Prostate gland (tissue), 2 donors: Measurements from ENCODE around the gene GNAS. TPM values are rescaled to one million over a fixed set of nuclear protein-coding genes. Genes with fewer than 3 reads are reported as not detected.
"Not testable (repeated sequence)": the region's sequence is repeated elsewhere in the genome, so short reads cannot be mapped to it uniquely, and the experiment has no call there.

Experiments
- DNase-seq: peaks from one replicate; pipeline ENCODE4 v3.0.0-alpha.2; 2019; ENCODE audit warnings: low spot score
- H3K27ac ChIP-seq, 2 donors: fragments of 200-600 bp; sonication (generic); 2 replicates each; pipeline ENCODE4 v1.5.1; 2017 to 2019
- H3K27me3 ChIP-seq: fragments of 200-600 bp; sonication (generic); replicated peaks from 2 replicates; pipeline ENCODE4 v1.5.1; 2019; ENCODE audit not compliant: insufficient read depth
- H3K36me3 ChIP-seq, 2 donors: fragments of 200-600 bp; sonication (generic); 1 replicate in 1 of 2; 2 replicates in 1 of 2; pipeline versions ENCODE4 v1.5.1 to v1.8.1; 2017 to 2019
- H3K4me1 ChIP-seq: fragments of 200-600 bp; sonication (generic); replicated peaks from 2 replicates; pipeline ENCODE4 v1.5.1; 2019
- H3K4me3 ChIP-seq, 2 donors: fragments of 200-600 bp; sonication (generic); 2 replicates each; pipeline ENCODE4 v1.5.1; 2017 to 2019
- H3K9me3 ChIP-seq: fragments of 200-600 bp; sonication (generic); 2 replicates; pipeline ENCODE4 v1.5.1; 2017
- POLR2A ChIP-seq: fragments of 450-650 bp; IDR thresholded peaks from one replicate; pipeline ENCODE4 v1.6.1; 2016; ENCODE audit warnings: antibody characterized with exemption, mild to moderate bottlenecking
- POLR2AphosphoS5 ChIP-seq: sonication (generic); formaldehyde crosslinking; IDR thresholded peaks from one replicate; pipeline ENCODE4 v1.6.1; 2017; ENCODE audit warnings: antibody characterized with exemption
- WGBS: methylation state at CpG from one replicate; pipeline ENCODE4 v1.1.5; 2018; 5-methylcytosine and 5-hydroxymethylcytosine counted together
- intact Hi-C: fragments of 100-400 bp; cut with DNase I; formaldehyde crosslinking; loops from one replicate; pipeline ENCODE4 v1.14.2; 2022
- total RNA-seq, 2 donors: library from RNA; depleted of rRNA; stranded (reverse); fragments of >200 nt; gene quantifications; one replicate each; pipeline ENCODE4 v1.1.0, GENCODE V29; 2016
- TF ChIP-seq, protein P1 (sequence below), 4 experiments: fragments of 200-600 bp in 2 of 4; fragments of 450-650 bp in 2 of 4; sonication (generic) in 2 of 4; IDR thresholded peaks; 1 replicate in 3 of 4; 2 replicates in 1 of 4; pipeline ENCODE4 v1.5.1; 2016 to 2019; ENCODE audit warnings: antibody characterized with exemption in 4 of 4, mild to moderate bottlenecking in 2 of 4, moderate library complexity in 2 of 4

Gene GNAS
- total RNA-seq, 2 donors from 2014 or later = 644 to 900 TPM

DNA sequence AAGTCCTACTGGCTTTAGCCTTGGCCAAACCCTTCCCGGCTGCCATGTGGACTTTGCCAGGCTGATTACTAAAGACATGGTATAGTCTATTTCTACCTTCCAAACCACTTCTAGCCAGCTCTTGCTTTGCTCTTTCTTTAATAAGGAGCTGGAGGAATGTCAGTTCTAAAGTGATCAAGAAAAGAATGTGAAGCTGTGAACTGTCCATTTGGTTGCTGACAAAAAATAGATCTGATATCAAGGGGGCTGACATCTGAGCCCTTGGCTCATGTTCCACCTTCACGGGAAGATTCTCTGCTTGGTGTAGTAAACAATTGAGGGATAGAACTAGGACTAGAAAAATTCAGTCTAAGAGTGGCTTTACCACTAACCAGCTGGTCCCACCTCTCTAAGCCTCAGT, 24.4 kb upstream of the GNAS start:
- intact Hi-C loops = no loop called here
- H3K27me3 ChIP-seq = no peaks in the 10 kb centered on the region
- DNase-seq = no peak
- no peak overlapping the region for H3K27ac ChIP-seq
- H3K4me1 ChIP-seq = no peaks in the 10 kb centered on the region
- H3K9me3 ChIP-seq = no peaks in the 10 kb centered on the region
- no peaks in the 10 kb centered on the region for H3K36me3 ChIP-seq
- TF ChIP-seq, protein P1, sequence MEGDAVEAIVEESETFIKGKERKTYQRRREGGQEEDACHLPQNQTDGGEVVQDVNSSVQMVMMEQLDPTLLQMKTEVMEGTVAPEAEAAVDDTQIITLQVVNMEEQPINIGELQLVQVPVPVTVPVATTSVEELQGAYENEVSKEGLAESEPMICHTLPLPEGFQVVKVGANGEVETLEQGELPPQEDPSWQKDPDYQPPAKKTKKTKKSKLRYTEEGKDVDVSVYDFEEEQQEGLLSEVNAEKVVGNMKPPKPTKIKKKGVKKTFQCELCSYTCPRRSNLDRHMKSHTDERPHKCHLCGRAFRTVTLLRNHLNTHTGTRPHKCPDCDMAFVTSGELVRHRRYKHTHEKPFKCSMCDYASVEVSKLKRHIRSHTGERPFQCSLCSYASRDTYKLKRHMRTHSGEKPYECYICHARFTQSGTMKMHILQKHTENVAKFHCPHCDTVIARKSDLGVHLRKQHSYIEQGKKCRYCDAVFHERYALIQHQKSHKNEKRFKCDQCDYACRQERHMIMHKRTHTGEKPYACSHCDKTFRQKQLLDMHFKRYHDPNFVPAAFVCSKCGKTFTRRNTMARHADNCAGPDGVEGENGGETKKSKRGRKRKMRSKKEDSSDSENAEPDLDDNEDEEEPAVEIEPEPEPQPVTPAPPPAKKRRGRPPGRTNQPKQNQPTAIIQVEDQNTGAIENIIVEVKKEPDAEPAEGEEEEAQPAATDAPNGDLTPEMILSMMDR (IDR thresholded peaks at IDR 0.05) = no peak
- TF ChIP-seq POLR2AphosphoS5 (no peak), POLR2A (no peak)
- no peak overlapping the region for H3K4me3 ChIP-seq
- 68% methylated on average over 2 of the region's 2 CpGs for WGBS

DNA sequence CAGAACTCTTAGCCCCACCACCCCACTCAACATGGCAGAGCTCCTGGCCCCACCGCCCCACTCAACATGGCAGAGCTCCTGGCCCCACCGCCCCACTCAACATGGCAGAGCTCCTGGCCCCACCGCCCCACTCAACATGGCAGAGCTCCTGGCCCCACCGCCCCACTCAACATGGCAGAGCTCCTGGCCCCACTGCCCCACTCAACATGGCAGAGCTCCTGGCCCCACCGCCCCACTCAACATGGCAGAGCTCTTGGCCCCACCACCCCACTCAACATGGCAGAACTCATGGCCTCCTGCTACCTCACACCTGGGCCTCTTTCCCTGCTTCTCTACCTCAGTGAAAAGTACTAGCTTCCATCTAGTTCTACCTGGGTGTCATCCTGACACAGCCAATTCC, 23.7 kb upstream of the GNAS start:
- H3K27ac ChIP-seq = peak overlapping the region in 1 of 2 donors; percentile 45
- H3K4me3 ChIP-seq, H3K36me3 ChIP-seq, H3K4me1 ChIP-seq, intact Hi-C loops, H3K9me3 ChIP-seq, H3K27me3 ChIP-seq, DNase-seq: not testable (repeated sequence)
- WGBS = 100% methylated on average over 5 of the region's 5 CpGs

DNA sequence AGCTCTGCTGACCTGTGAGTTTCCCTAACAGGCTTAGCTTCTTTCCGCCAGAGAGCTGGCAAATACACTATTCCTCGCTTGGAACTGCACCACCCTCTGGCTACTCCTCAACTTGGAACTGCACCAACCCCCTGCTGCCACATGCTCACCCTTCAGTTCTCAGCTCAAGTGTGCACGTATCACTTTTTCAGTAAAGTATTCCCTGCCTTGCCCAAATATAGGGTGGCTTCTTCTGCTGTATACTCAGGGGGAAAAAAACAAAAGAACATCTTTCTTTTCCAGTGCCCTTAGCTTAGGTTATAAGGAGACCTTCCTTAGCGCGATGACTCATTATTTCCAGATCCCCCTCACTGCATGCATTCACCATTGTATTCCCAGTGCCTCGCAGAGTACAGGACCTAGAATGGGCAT, 23.0 kb upstream of the GNAS start:
- Histone ChIP-seq H3K27ac (no peak overlapping the region), H3K4me1 (no peaks in the 10 kb centered on the region), H3K27me3 (no peaks in the 10 kb centered on the region), H3K4me3 (no peak overlapping the region), H3K36me3 (no peaks in the 10 kb centered on the region), H3K9me3 (no peaks in the 10 kb centered on the region)
- TF ChIP-seq POLR2AphosphoS5 (peak; percentile 43), POLR2A (no peak)
- TF ChIP-seq, protein P1 (IDR thresholded peaks at IDR 0.05) = peak in 1 of 4 experiments; percentile 33
- WGBS = 67% methylated on average over 6 of the region's 6 CpGs
- intact Hi-C loops = no loop called here
- peak; percentile 60 for DNase-seq

DNA sequence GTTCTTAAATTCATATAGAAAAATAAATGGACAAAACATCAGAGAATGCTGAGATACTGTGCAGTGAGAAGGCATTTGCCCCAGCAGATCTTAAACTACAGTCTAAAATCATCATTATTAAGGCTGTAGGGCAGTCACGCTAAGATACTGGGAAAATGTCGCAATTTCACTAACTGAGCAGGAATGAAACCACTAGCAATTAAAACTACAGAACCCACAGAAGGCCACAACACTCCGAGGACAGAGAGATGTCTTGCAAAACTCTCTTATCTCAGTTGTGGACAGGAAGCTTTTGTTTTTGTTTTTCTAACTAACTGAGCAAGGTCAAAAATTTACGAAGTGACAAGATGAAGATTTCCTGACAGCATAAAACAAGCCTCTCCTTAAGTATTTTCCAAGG, 20.1 kb upstream of the GNAS start:
- Histone ChIP-seq H3K27ac (no peak overlapping the region), H3K27me3 (no peaks in the 10 kb centered on the region), H3K36me3 (no peaks in the 10 kb centered on the region), H3K9me3 (no peaks in the 10 kb centered on the region), H3K4me3 (no peak overlapping the region), H3K4me1 (no peaks in the 10 kb centered on the region)
- TF ChIP-seq POLR2A = no peak
- TF ChIP-seq, protein P1 (IDR thresholded peaks at IDR 0.05) = no peak
- no peak for TF ChIP-seq POLR2AphosphoS5
- 80% methylated on average over 4 of the region's 4 CpGs for WGBS
- intact Hi-C loops = no loop called here
- no peak for DNase-seq

DNA sequence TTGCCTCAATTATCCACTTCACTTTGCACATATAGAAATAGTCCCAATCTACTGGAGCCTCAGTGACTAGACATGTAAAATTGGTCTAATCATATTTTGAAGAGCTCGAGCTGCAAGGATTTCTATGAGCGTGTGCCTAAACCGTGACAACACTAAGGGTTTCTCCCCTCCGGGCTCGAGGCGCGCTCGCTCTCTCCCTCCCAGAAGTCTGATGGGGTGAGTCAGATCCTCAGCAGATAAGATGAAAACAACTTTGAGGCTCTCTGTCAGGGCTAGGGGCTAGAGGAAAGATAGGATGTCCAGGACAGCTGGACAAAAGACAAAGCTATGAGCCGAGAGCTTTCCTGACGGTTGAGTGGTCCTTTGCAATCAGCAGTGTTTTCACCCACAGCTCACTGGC, 18.6 kb upstream of the GNAS start:
- 90% methylated on average over 10 of the region's 10 CpGs for WGBS
- no peak for TF ChIP-seq POLR2AphosphoS5
- TF ChIP-seq, protein P1 (IDR thresholded peaks at IDR 0.05) = no peak
- TF ChIP-seq POLR2A = no peak
- intact Hi-C loops = no loop called here
- DNase-seq = no peak
- Histone ChIP-seq H3K9me3 (no peaks in the 10 kb centered on the region), H3K27ac (no peak overlapping the region), H3K4me3 (no peak overlapping the region), H3K36me3 (no peaks in the 10 kb centered on the region), H3K27me3 (no peaks in the 10 kb centered on the region), H3K4me1 (no peaks in the 10 kb centered on the region)
